A549 (cell line): ENCODE measurements around the gene GULP1.

ENCODE experiments used
- CBX2 ChIP-seq: fragments of 200-600 bp; sonication (generic); IDR thresholded peaks from 2 replicates; pipeline ENCODE4 v1.6.1; 2016; ENCODE audit warnings: low read depth, mild to moderate bottlenecking, borderline replicate concordance
- GATA3 ChIP-seq: IDR thresholded peaks from 2 replicates; pipeline ENCODE4 v1.6.1; 2012; ENCODE audit warnings: borderline replicate concordance
- JUN ChIP-seq, 2 experiments: fragments of >200 bp; sonication (Bioruptor Twin); formaldehyde crosslinking; IDR thresholded peaks; 2 replicates in 1 of 2; 3 replicates in 1 of 2; pipeline ENCODE4 v1.6.1; 2016 to 2017
- POLR2A ChIP-seq: IDR thresholded peaks from 2 replicates; pipeline ENCODE4 v1.6.1; 2012; ENCODE audit warnings: mild to moderate bottlenecking, low read length
- POLR2AphosphoS2 ChIP-seq: conservative IDR thresholded peaks from 2 replicates; pipeline ENCODE4 v1.6.1; 2012; ENCODE audit warnings: low read length, improper control_type of control experiment, inconsistent platforms
- SREBF2 ChIP-seq: fragments of 450-650 bp; IDR thresholded peaks from 2 replicates; pipeline ENCODE4 v1.6.1; 2014; ENCODE audit warnings: mild to moderate bottlenecking, moderate library complexity
- TF ChIP-seq, protein P1 (sequence below): fragments of >200 bp; sonication (Bioruptor Twin); formaldehyde crosslinking; IDR thresholded peaks from 3 replicates; pipeline ENCODE4 v1.5.1; 2016
- TF ChIP-seq, protein P2 (sequence below): fragments of 250-450 bp; sonication (Bioruptor Pico); IDR thresholded peaks from 2 replicates; pipeline ENCODE4 v1.5.0; 2021; ENCODE audit warnings: mild to moderate bottlenecking, moderate library complexity, borderline replicate concordance

- TF ChIP-seq POLR2AphosphoS2 (no peak), POLR2A (no peak), CBX2 (no peak), SREBF2 (no peak), GATA3 (no peak), JUN (IDR thresholded peaks at IDR 0.05) (no peak)
- TF ChIP-seq, protein P1, sequence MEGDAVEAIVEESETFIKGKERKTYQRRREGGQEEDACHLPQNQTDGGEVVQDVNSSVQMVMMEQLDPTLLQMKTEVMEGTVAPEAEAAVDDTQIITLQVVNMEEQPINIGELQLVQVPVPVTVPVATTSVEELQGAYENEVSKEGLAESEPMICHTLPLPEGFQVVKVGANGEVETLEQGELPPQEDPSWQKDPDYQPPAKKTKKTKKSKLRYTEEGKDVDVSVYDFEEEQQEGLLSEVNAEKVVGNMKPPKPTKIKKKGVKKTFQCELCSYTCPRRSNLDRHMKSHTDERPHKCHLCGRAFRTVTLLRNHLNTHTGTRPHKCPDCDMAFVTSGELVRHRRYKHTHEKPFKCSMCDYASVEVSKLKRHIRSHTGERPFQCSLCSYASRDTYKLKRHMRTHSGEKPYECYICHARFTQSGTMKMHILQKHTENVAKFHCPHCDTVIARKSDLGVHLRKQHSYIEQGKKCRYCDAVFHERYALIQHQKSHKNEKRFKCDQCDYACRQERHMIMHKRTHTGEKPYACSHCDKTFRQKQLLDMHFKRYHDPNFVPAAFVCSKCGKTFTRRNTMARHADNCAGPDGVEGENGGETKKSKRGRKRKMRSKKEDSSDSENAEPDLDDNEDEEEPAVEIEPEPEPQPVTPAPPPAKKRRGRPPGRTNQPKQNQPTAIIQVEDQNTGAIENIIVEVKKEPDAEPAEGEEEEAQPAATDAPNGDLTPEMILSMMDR = no peak
- TF ChIP-seq, protein P2, sequence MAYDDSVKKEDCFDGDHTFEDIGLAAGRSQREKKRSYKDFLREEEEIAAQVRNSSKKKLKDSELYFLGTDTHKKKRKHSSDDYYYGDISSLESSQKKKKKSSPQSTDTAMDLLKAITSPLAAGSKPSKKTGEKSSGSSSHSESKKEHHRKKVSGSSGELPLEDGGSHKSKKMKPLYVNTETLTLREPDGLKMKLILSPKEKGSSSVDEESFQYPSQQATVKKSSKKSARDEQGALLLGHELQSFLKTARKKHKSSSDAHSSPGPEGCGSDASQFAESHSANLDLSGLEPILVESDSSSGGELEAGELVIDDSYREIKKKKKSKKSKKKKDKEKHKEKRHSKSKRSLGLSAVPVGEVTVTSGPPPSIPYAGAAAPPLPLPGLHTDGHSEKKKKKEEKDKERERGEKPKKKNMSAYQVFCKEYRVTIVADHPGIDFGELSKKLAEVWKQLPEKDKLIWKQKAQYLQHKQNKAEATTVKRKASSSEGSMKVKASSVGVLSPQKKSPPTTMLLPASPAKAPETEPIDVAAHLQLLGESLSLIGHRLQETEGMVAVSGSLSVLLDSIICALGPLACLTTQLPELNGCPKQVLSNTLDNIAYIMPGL (CRISPR knock-in tag) = no peak
Measured at GRCh38 chr2:188404341-188405004, 112.8 kb downstream of the GULP1 start.
